HK-2 (cell line): ENCODE data around the gene ELAVL1.
"Not testable (repeated sequence)": the region's sequence is repeated elsewhere in the genome, so short reads cannot be mapped to it uniquely, and the experiment has no call there.

Source experiments
- DNase-seq: peaks from one replicate; pipeline ENCODE4 v3.0.0-alpha.2; 2018; ENCODE audit not compliant: unreplicated experiment

Gene ELAVL1

DNA sequence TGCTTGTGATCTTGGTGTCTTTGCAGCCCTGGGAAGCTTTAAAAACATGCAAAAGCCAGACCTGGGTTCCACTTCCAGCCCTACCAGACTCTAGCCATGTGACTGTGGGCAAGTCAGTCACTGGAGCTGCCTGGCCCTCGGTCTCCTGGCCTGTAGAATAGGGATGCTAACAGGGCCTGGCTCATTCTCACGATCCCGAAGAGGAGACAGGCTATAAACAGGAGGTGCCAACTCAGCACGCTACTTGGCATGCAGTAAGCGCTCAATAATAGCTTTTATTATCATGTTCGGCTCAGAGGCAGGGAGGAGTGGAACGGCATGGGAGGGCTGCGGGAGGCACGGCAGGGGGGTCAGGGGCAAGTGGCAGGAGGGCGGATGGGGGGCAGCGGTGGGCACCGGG lies 81.2 kb downstream of the ELAVL1 start:
- no peak for DNase-seq

DNA sequence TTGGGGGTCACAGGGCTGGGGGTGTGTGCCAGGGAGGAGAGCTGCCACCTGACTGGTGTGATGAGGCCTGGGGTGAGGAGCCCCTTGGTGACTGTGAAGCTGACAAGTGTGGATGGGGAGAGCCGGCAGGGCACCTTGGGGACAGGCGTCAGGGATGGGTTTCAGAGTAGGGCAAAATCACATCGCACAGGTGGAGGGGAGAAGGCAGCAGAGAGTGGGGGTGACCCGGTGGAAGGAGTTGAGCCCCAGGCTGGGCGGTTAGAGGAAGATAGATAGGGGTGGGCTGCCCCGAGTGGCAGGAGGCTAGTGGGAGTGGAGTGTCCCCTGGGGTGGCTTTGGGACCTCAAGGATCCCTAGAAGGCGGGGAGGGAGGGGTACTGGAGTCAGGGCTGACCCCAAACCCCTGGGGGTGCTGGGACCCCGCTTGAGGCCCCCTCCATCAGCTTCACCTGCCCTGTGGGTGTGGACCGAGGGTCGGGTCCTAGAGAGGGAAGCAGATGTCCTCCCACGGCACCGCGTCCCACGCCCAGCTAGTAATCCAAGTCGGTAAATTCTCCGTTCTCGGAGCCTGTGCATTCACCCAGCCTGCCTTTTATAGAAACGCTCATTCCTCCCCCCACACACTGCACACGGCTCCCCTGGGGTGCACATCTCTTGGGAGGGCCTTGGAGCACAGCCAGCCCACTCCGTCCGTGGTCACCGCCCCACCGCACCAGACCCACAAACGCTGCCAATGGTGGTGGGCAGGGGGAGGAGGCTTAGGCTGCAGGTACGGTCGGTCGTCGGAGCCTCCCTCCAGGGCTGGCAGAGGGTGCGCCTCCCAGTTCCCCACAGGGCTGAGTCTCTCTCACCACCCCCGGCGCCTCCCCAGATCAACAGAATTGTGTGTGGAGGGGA lies 81.9 kb downstream of the ELAVL1 start:
- no peak for DNase-seq

DNA sequence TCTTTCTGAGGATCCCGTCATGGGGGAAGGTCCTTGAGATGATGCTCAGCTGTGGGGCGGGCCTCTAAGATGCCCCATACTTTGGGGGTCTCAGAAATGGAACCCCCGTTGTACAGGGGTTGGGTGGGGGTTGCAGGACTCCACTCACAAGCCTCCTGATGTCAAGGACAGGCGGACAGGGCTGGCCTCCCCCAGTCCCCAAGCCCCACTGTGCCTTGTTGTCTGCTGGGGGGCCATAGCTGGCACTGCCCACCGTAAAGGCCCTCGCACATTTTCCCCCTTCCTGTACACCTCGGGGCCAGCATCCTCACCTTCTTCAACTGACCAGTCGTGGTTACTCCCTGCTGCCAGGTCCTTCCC lies 82.6 kb downstream of the ELAVL1 start:
- DNase-seq, result no peak

DNA sequence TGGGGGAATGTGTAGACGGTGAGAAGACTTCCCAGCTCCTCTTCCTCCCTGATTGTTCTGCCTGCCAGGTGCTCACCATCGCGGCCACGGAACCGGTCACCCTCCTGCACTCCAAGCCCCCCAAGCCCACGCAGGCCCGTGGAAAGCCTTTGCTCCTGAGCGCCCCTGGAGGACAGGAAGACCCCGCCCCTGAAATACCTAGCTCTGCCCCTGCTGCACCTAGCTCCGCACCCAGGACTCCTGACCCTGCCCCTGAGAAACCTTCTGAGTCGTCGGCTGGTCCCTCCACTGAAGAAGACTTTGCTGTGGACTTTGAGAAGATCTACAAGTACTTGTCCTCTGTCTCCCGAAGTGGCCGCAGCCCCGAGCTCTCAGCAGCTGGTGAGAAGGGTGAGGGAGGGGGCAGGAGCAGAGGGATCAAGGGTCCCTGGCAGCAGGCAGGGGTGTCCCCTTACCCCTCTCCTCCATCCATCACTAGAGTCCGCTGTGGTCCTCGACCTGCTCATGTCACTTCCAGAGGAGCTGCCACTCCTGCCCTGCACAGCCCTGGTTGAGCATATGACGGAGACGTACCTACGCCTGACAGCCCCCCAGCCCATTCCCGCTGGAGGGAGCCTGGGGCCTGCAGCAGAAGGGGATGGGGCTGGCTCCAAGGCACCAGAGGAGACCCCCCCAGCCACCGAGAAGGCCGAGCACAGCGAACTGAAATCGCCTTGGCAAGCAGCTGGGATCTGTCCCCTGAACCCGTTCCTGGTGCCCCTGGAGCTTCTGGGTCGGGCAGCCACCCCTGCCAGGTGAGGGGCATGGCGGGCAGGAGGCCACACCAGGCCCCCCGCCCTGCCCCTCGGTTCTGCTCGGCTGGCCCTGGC lies 83.2 kb downstream of the ELAVL1 start:
- DNase-seq, result no peak

DNA sequence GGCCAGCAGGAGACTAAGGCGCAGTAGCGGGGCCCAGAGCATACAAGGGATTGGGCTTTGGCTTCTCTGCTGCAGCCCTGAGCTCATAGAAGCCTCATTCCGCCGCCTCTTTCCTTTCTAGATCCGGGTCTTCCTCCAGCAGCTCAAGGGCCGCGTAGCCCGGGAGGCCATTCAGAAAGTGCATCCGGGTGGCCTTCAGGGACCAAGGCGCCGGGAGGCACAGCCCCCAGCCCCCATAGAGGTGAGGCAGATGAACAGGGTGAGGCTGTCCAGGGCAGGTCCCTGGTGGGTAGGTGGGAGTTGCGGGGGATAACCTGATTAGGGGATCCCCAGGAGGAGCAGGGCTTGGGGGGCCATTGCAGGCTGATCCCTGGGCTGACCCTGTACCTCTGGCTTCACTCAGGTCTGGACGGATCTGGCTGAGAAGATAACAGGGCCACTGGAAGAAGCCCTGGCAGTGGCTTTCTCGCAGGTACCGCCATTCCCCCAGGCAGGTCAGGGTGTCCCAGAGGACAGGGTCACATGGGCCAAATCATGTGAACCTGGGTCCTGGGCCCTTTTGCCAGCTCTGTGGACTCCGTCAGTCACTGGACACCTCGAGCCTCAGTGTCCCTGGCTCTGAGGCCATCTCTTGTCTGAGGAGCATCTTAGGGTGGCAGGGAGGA lies 84.0 kb downstream of the ELAVL1 start:
- DNase-seq, result no peak

DNA sequence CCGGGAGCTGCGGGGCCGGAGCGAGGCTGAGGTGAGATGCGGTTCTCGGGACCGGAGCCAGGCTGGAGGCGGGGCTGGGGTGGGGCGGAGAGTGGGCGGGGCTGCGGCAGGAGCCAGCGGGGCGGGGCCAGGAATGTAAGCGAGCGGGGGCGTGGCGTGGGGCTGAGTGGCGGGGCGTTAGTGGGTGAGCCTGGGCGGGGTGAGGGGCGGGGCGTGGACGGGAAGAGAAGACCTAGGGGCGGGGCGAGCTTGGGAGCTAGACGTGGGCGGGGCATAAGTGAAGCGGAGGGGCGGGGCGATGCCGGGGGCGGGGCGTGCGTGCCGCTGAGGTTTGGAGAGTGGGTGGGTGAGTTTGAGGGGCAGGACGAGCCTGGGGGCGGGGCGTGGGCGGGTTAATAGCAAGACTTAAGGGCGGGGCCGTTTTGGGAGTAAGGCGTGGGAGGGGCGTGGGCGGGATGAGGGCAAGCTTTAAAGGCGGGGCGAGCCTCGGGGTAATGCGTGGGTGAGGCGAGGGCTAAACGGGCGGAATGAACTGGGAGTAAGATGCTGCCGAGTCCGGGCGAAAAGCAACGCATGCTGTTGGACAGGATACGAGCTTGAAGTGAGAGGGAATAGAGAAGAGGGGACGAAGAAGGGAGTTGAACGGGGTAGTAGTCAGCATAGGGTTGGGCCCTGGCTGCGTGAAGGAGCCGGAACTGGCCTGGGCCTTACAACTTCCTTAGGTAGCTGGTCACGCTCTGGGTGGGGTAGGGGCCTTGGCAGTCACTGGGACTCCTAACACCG lies 84.7 kb downstream of the ELAVL1 start:
- peak; percentile 100 for DNase-seq

DNA sequence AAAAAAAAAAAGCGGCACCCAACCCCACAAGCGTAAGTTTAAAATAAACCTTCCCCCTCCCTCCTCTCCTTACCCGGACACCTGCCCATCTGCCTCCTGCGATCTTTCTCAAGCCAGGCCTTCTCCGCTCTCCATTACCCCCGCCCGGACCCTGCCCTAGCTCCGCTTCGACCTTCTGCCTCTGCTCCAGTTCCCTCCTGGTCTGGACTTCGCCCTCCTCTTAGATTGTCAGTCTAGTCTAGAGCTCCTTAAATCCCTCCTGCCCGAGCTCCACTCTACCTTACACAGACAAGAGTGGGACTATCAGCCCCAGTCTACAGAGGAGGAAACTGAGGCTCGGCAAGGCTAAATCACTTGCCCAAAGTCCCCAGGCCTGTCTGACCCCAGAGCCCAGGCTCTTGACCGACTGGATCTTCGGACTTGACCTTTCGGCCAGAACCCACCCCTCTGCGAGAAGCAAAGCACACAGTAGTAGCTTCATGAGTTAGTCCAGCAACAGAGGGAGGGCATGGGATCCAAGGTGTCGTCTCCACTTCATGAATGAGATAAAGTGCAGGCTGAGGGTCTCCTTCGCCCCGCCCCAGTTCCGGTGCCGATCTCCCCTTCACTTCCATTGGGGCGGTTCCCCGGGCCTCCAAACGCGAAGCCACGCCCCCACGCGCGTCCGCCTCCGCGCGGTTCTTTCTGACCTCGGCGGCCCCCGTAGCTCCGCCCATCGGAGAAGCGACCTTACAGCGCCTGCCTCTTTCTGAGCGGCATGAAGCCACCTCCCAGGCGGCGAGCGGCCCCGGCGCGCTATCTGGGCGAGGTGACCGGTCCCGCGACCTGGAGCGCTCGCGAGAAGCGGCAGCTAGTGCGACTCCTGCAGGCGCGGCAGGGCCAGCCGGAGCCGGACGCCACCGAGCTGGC lies 85.6 kb downstream of the ELAVL1 start, which contains the start of gene SNAPC2:
SNAPC2 (plus strand) TSS at position 729 of the 909 bp plus-strand sequence; CDS start at position 758, 29 bp downstream.
- DNase-seq, result peak; percentile 96

DNA sequence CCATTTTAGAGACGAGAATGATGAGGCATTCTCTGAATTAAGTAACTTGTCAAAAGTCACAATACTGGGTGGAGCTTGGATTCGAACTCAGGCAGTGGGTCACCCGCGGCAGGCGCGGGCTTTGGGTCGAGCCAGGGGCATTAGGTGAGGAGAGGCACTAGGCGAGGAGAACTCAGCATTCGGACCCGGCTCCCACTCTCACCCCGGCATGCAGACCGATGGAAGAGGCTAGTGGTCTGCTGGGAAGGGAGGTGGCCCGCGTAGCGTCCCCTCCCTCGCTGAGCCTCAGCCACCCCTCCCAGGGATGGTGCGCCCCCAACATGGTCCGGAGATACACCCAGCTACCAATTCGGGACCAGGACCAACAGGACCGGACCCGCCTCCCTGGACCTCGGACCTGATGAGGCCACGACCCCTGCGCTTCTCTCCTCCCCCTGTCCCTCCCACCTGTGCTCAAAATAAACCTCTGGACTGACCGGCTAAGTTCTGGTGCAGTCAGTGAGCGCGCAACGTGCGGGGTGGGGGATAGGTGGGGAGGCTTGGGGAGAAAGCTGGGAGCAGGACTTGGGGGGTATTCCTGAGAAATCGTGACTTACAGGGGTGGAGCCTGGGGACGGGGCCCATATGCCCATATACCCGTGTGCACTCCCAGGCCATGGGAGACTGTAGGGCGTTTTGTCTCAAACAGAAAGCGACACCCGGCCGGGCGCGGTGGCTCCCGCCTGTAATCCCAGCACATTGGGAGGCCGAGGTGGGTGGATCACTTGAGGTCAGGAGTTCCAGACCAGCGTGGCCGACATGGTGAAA lies 86.6 kb downstream of the ELAVL1 start:
- DNase-seq, result no peak

DNA sequence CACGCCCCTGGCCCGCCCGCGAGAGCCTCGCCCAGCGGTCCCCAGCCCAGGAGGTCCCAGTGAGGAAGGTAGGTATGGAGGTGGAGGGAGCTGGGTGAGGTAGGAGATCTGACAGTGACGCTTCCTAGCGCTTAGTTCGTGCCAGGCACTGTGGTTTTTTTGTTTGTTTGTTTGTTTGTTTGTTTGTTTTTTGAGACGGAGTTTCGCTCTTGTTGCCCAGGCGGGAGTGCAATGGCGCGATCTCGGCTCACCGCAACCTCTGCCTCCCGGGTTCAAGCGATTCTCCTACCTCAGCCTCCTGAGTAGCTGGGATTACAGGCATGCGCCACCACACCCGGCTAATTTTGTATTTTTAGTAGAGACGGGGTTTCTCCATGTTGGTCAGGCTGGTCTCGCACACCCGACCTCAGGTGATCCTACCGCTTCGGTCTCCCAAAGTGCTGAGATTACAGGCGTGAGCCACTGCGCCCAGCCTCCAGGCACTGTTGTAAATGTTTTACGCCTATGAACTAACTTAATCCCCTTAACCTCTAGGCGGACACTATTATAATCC lies 87.3 kb downstream of the ELAVL1 start:
- not testable (repeated sequence) for DNase-seq

DNA sequence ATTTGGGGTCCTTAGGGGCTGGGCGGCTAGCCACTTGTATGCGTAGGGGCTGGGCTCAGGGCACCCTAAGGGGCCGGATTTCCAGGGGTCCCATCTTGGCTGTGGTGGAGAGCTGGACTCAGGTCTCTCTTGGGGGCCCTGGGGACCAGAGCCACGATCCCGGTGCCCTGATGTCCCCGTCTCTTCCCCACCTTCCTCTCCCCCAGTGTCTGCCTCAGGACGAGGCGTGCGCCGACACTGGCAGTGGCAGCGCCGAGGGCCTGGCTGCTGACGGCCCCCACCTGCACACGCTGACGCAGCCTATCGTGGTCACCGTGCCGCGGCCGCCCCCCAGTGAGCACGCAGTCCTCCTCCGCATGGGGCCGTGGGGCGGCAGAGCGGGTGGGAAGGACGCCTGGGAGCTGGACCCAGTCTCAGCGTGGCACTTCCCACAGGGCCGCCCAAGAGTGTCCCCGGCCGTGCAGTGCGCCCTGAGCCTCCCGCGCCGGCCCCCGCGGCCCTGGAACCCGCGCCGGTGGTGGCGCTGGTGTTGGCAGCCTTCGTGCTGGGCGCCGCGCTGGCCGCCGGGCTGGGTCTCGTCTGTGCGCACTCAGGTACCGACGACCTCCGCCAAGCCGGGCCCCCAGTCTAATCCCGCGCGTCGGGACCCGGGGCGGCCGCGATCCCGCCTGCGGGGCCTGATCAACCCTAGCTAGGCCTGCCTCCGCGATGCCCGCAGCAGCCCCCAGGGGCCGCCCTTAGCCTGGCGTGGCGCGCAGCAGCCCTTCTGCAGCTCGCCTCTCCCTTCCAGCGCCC lies 88.0 kb downstream of the ELAVL1 start:
- DNase-seq, result peak; percentile 60

DNA sequence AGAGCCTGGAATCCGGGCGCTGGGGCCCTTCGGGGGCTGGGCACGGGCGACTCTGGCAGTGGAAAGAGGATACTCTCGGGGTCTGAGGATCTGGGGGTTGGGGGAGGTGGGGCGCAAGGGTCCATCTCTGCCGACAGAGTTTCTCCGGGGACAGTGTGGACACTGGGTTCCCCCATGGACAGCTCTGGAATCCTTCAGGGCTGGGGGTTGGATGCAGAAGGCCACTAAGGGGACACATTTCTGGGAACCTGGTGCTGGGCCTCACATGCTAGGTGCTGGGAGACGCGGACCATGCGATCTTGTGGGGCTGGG lies 88.5 kb downstream of the ELAVL1 start:
- DNase-seq, result no peak

DNA sequence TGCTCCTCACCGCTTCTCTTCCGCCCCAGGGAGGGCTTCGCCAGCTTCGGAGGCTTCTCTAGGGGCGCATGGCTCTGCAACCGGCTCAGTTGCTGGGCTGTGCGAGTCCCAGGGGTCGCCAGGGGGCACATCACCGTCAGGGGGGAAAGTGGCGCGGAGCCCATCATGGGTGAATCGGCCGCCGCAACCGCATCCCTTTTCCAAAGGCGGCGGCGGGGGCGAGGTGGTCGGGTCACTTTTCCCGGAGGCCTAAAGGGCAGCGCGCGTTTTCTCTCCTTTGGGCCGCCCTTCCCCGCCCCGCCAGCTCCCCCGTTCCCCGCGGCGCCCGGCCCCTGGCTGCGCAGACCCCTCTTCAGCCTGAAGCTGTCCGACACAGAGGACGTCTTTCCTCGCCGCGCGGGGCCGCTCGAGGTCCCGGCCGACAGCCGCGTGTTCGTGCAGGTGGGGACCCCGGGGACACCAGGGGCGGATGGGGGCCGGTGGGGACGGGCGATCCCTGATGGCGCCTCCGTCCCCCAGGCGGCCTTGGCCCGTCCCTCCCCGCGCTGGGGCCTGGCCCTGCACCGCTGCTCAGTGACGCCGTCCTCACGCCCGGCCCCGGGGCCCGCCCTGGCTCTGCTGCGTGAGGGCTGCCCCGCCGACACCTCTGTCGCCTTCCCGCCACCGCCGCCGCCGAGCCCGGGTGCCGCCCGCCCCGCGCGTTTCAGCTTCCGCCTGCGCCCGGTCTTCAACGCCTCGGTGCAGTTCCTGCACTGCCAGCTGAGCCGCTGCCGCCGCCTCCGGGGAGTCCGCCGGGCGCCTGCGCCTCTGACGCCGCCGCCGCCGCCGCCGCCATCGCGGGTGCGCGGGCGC lies 89.1 kb downstream of the ELAVL1 start:
- peak; percentile 57 for DNase-seq

DNA sequence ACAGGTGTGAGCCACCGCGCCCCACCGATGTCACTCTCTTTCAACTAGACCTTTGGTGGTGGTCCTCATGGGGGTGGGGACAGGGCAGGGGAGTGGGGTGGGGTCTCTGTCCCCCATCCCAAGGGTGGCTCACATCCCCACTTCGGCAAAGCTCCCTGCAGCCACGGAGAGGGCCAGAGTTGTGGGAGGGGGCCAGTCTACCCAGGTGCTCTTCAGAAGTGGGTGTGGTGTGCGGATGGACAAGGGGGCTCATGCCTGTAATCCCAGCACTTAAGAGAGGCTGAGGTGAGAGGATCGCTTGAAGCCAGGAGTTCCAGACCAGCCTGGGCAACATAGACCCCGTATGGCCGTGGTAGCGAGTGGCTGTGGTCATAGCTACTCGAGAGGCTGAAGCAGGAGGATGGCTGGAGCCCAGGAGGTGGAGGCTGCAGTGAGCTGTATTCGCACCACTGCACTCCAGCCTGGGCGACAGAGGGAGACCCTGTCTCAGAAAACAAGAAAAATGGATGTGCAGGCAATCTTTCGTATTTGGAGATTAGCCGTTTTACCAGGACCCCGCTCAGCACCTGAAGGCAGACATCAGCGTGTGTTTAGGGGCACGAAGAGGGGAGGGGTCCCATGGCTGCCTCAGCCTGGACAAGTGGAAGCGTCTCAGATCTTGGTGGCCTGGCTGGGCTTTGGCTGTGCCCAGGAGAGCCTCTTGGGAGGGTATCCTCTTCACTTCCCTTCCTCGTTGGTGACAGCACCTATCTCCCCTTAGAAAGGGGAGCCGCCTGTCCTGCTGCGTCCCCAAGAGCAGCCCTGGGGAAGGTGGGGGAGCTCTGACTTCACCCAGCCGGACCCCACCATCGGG lies 90.0 kb downstream of the ELAVL1 start:
- DNase-seq, result no peak

DNA sequence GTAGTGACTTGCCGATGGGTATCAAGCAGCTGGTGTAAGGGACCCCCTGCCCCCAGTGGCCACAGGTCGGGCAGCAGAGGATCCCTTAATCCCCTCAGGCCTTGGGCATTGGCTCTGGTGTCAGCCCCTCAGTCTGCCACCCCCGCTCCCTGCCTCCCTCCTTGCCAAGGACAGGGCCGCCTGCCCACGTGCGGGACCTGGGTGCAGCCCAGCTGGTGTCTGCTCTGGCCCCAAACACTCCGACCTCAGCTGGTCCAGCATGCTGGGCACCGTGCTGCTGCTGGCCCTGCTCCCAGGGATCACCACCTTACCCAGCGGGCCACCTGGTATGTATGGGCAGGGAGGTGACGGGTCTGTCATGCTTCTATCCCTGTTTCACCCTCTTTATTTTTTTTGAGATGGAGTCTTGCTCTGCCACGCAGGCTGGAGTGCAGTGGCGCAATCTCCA lies 90.8 kb downstream of the ELAVL1 start, which contains the start of gene TGFBR3L:
TGFBR3L (plus strand) TSS at position 233 of the 448 bp plus-strand sequence.
- DNase-seq, result no peak

DNA sequence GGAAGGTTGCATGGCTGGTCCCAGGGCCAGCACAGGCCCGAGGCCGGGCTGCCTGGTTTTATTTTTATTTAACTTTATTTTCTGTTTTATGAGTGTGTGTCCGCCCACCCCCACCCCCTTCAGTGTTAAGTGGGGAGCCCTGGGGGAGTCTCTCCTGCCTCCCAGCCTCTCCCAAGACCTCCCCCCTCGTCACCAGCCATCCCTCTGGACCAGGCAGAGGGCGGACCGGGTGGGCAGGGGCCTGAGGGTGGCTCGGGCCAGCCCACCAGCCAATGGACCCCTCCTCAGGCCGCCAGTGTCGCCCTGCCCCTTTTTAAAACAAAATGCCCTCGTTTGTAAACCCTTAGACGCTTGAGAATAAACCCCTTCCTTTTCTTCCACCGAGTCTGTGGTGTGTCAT lies 91.3 kb downstream of the ELAVL1 start:
- no peak for DNase-seq

DNA sequence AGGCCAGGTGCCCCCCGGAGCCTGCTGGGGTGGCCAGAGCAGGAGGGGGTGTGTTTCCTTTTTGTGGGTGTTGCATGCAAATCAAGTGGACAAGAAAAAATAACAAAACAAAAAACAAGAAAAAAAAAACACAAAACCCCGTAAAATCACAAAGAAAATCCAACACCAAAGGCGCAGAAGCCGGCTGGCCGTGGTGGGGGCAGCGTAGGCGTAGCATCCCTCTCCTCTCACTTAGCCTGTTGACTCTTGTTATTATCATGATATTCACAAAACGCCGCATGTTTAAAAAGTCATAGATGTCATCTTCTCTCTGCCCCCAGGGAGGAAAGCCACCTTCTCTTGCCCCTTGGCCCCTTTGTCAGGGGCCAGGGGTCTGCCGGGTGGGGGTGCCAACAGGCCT lies 91.8 kb downstream of the ELAVL1 start:
- no peak for DNase-seq
